K562 (cell line): ENCODE measurements around the gene C4BPB. TPM values are rescaled to one million over a fixed set of nuclear protein-coding genes. Genes with fewer than 3 reads are reported as not detected.

Experiments used
- ATAC-seq: fragments of 200-7000 bp; cut with Tn5 transposase; 3 replicates; pipeline ENCODE4 v1.9.1; 2020; ENCODE audit warnings: moderate library complexity
- BruUV-seq: library from RNA; stranded (reverse); fragments of 400-500 nt; replicated peaks from 2 replicates; lab custom pipeline; 2021; lab: Mats Ljungman, UMichigan
- CTCF ChIA-PET: fragments of 300-600 bp; formaldehyde crosslinking; extraction: SDS; loops from one replicate; lab custom pipeline; 2021; ENCODE audit warnings: low intra/inter-chr PET ratio; lab: Yijun Ruan, JAX
- POLR2A ChIA-PET: fragments of 300-600, 350-650 bp; sonication (Branson Sonifier 250); formaldehyde crosslinking; extraction: SDS; loops from one replicate; lab custom pipeline; 2021; ENCODE audit warnings: antibody characterized with exemption, inconsistent platforms; lab: Yijun Ruan, JAX
- DNase-seq, 4 experiments: peaks; one replicate each; pipeline versions ENCODE4 v3.0.0 to v3.0.0-alpha.2; 2011 to 2018; ENCODE audit warnings: low spot score in 3 of 4, mixed read lengths in 3 of 4; ENCODE audit errors: extremely low read depth in 1 of 4
- FAIRE-seq: peaks from 2 replicates; lab custom pipeline; 2011; peaks lifted over from hg19 to GRCh38; lab: Jason Lieb, UNC
- H2AFZ ChIP-seq: 2 replicates; pipeline ENCODE4 v1.6.0; 2011; ENCODE audit warnings: low read depth, low read length, control low read depth, inconsistent platforms
- H3K27ac ChIP-seq: fragments of 200-600 bp; 3 replicates; pipeline ENCODE4 v1.8.0; 2011; ENCODE audit warnings: low read depth, mild to moderate bottlenecking, control low read depth, inconsistent platforms, low read length, moderate library complexity, mixed read lengths; ENCODE audit errors: extremely low read depth
- H3K27me3 ChIP-seq, 2 experiments: fragments of 300-600 bp in 1 of 2; 2 replicates in 1 of 2; 3 replicates in 1 of 2; pipeline versions ENCODE4 v1.6.0 to v1.8.0; 2011; ENCODE audit warnings: inconsistent platforms in 2 of 2, low read length in 2 of 2, mild to moderate bottlenecking in 1 of 2, mixed read lengths in 1 of 2, moderate library complexity in 1 of 2; ENCODE audit not compliant: control insufficient read depth in 2 of 2, insufficient read depth in 2 of 2
- H3K36me3 ChIP-seq: fragments of 300-600 bp; 3 replicates; pipeline ENCODE4 v1.8.0; 2011; ENCODE audit warnings: mild to moderate bottlenecking, low read length, inconsistent platforms; ENCODE audit not compliant: control insufficient read depth, insufficient read depth
- H3K4me1 ChIP-seq, 2 experiments: fragments of 200-600 bp in 1 of 2; replicated peaks in 1 of 2; 2 replicates in 1 of 2; 3 replicates in 1 of 2; pipeline versions ENCODE4 v1.5.1 to v1.8.0; 2011; ENCODE audit warnings: inconsistent platforms in 2 of 2, low read length in 2 of 2, mild to moderate bottlenecking in 1 of 2, mixed read lengths in 1 of 2, moderate library complexity in 1 of 2; ENCODE audit not compliant: control insufficient read depth in 2 of 2, insufficient read depth in 2 of 2
- H3K4me2 ChIP-seq: 2 replicates; pipeline ENCODE4 v1.6.1; 2011; ENCODE audit warnings: low read length, control low read depth, inconsistent platforms, mixed read lengths; ENCODE audit not compliant: insufficient read depth
- H3K4me3 ChIP-seq: fragments of 200-600 bp; sonication (generic), shearing (Covaris generic); 2 replicates; pipeline ENCODE4 v1.5.1; 2016; ENCODE audit warnings: control low read depth, inconsistent platforms
- H3K79me2 ChIP-seq: fragments of 200-600 bp; 3 replicates; pipeline ENCODE4 v1.8.0; 2011; ENCODE audit warnings: low read length, inconsistent platforms; ENCODE audit not compliant: control insufficient read depth, insufficient read depth
- H3K9ac ChIP-seq, 2 experiments: 2 replicates each; pipeline versions ENCODE4 v1.6.0 to v1.6.1; 2011; ENCODE audit warnings: low read depth in 2 of 2, low read length in 2 of 2, control low read depth in 1 of 2, inconsistent platforms in 1 of 2, mild to moderate bottlenecking in 1 of 2, mixed read lengths in 1 of 2; ENCODE audit not compliant: insufficient read depth in 1 of 2
- H3K9me1 ChIP-seq: one replicate; pipeline ENCODE4 v1.6.0; 2011; ENCODE audit warnings: inconsistent platforms, mild to moderate bottlenecking, low read length, moderate library complexity; ENCODE audit not compliant: control insufficient read depth, insufficient read depth
- H3K9me3 ChIP-seq: replicated peaks from 2 replicates; pipeline ENCODE4 v1.5.1; 2011; ENCODE audit warnings: low read depth, low read length, inconsistent platforms; ENCODE audit not compliant: control insufficient read depth, insufficient read depth
- H4K20me1 ChIP-seq: replicated peaks from 2 replicates; pipeline ENCODE4 v1.6.1; 2011; ENCODE audit warnings: low read length, inconsistent platforms, mixed read lengths; ENCODE audit not compliant: control insufficient read depth, insufficient read depth
- ARID1B ChIP-seq: fragments of 450-650 bp; IDR thresholded peaks from 2 replicates; pipeline ENCODE4 v1.6.1; 2016; ENCODE audit warnings: antibody characterized with exemption, mild to moderate bottlenecking, inconsistent platforms
- BRF1 ChIP-seq: IDR thresholded peaks from 3 replicates; pipeline ENCODE4 v1.6.1; 2011; ENCODE audit warnings: borderline replicate concordance, mild to moderate bottlenecking; ENCODE audit not compliant: insufficient read length; ENCODE audit errors: extremely low read depth
- ESRRA ChIP-seq: fragments of 450-650 bp; IDR thresholded peaks from 2 replicates; pipeline ENCODE4 v1.6.1; 2014; ENCODE audit warnings: low read depth, mild to moderate bottlenecking, moderate library complexity, borderline replicate concordance
- HDAC1 ChIP-seq, 2 experiments: fragments of 450-650 bp; IDR thresholded peaks; 2 replicates each; pipeline ENCODE4 v1.6.1; 2016 to 2017; ENCODE audit warnings: inconsistent platforms in 1 of 2, mild to moderate bottlenecking in 1 of 2, moderate library complexity in 1 of 2
- MEIS2 ChIP-seq: fragments of 450-650 bp; IDR thresholded peaks from 2 replicates; pipeline ENCODE4 v1.6.1; 2014; ENCODE audit warnings: mild to moderate bottlenecking; ENCODE audit not compliant: partially characterized antibody
- PKNOX1 ChIP-seq: fragments of 450-650 bp; IDR thresholded peaks from 2 replicates; pipeline ENCODE4 v1.6.1; 2016
- TCF3 ChIP-seq: sonication (generic); formaldehyde crosslinking; IDR thresholded peaks from 2 replicates; pipeline ENCODE4 v1.4.0; 2020; ENCODE audit warnings: mild to moderate bottlenecking, missing genetic modification reagents
- ZKSCAN3 ChIP-seq: fragments of 250-450 bp; sonication (Bioruptor Pico); IDR thresholded peaks from 2 replicates; pipeline ENCODE4 v1.4.0; 2020
- ZSCAN32 ChIP-seq: fragments of 450-650 bp; formaldehyde crosslinking; IDR thresholded peaks from 2 replicates; pipeline ENCODE4 v1.4.0; 2020; ENCODE audit warnings: mild to moderate bottlenecking, moderate library complexity
- WGBS: fragments of 100-300 bp; shearing (Covaris generic); methylation state at CpG from one replicate; pipeline ENCODE4 v1.1.6; 2016; ENCODE audit warnings: low coverage, mixed read lengths; ENCODE audit not compliant: insufficient coverage; ENCODE audit errors: missing lambda C conversion rate; 5-methylcytosine and 5-hydroxymethylcytosine counted together
- in situ Hi-C: fragments of 300-500 bp; cut with MboI; formaldehyde crosslinking; loops from 4 replicates; pipeline ENCODE4 v1.15.0; 2018; ENCODE audit warnings: inconsistent platforms, mixed read lengths
- intact Hi-C: fragments of 100-400 bp; cut with micrococcal nuclease; formaldehyde crosslinking; loops from 2 replicates; pipeline ENCODE4 v1.14.2; 2022
- polyA plus RNA-seq, 8 experiments: library from polyadenylated mRNA; depleted of rRNA in 4 of 8; stranded (reverse) in 5 of 8; unstranded in 3 of 8; fragments of >200 nt; fragmentation: Nextera tagmentation in 2 of 8; fragmentation: Illumina TruSeq in 1 of 8; extraction: Ambion mirVana in 2 of 8; extraction: Trizol in 1 of 8; gene quantifications; 2 replicates each; pipeline versions ENCODE4 v1.2.1 to v1.2.3, GENCODE V29; 2011 to 2014; ENCODE audit warnings: inconsistent platforms in 1 of 8, missing spikeins in 1 of 8
- total RNA-seq, 7 experiments: library from RNA; depleted of rRNA in 6 of 7; stranded (reverse); fragments of >200 nt in 6 of 7; fragmentation: Illumina TruSeq in 2 of 7; extraction: Trizol in 2 of 7; gene quantifications; 2 replicates each; pipeline versions ENCODE4 v1.2.1 to v1.2.3, GENCODE V29; 2011 to 2021; ENCODE audit warnings: low replicate concordance in 1 of 7

C4BPB gene
- total and polyA plus RNA-seq, 9 of the 15 experiments (the other 6 are each of a cell fraction or from before 2014, with no cell fraction given), result not detected

GRCh38 chr1:207055386-207056001 lies 33.2 kb upstream of the C4BPB start:
- no TSS peak for BruUV-seq
- no peaks in the 10 kb centered on the region for H3K9me3 ChIP-seq
- H3K27me3 ChIP-seq, result no peaks in the 10 kb centered on the region
- CTCF ChIA-PET, result interaction anchor here (0.6 kb wide), 1 partner anchor 577 kb away, joined by 5 read pairs; no protein-coding TSS in a partner anchor
- WGBS, result 25% methylated on average over 3 of the region's 3 CpGs
- H3K79me2 ChIP-seq, result peaks cover 25% of the 10 kb centered on the region
- H2AFZ ChIP-seq, result no peak overlapping the region
- H3K27ac ChIP-seq, result no peak overlapping the region; the same call in 2 of the 3 replicates
- no peak overlapping the region for H3K9ac ChIP-seq
- no peaks in the 10 kb centered on the region for H4K20me1 ChIP-seq
- POLR2A ChIA-PET, result interaction anchor here (1.1 to 1.7 kb wide), 6 partner anchors 8 to 31 kb away, joined by 3 to 5 read pairs (median 4); no protein-coding TSS in a partner anchor
- intact Hi-C loops (loop anchor here (10.0 kb wide), 1 partner anchor 589 kb away; the partner anchor contains the start of gene CR1L), in situ Hi-C loops (no loop called here)
- TF ChIP-seq ZKSCAN3 (no peak), ESRRA (peak; percentile 52; the same call in 1 of the 2 replicates), TCF3 (CRISPR knock-in tag) (0 out of 2 replicates have a peak, but pooled peaks have one; percentile 18), MEIS2 (peak; percentile 79), HDAC1 (IDR thresholded peaks at IDR 0.05) (no peak), PKNOX1 (peak; percentile 71; the same call in 1 of the 2 replicates), ZSCAN32 (CRISPR knock-in tag) (no peak), ARID1B (peak; percentile 27; the same call in 1 of the 2 replicates), BRF1 (no peak)
- ATAC-seq, result no peak
- no peak for FAIRE-seq
- no peak overlapping the region for H3K4me3 ChIP-seq
- H3K4me1 ChIP-seq, result peaks cover 14 to 33% of the 10 kb centered on the region in 2 experiments
- H3K4me2 ChIP-seq, result no peak overlapping the region
- peaks cover 4% of the 10 kb centered on the region for H3K9me1 ChIP-seq
- no peak for DNase-seq
- peaks cover 9% of the 10 kb centered on the region for H3K36me3 ChIP-seq
